ENCODE data around the gene ADSS2.

GRCh38 chr1:244461245-244462071 is 9.7 kb upstream of the ADSS2 start, which contains the start of gene CATSPERE:
- TF ChIP-seq CTCF (IDR thresholded peaks at IDR 0.05; ENCODE audit: borderline replicate concordance, extremely low read depth, low read length, poor library complexity, severe bottlenecking) (no peak), EZH2 (IDR thresholded peaks at IDR 0.05; ENCODE audit: borderline replicate concordance, low read depth, low read length, severe bottlenecking) (no peak)
